Measurements from ENCODE around the gene EML4. TPM values are rescaled to one million over a fixed set of nuclear protein-coding genes. Genes with fewer than 3 reads are reported as not detected.

The EML4 gene
- total RNA-seq, 1 donor from 2014 or later: 7.9 TPM

DNA sequence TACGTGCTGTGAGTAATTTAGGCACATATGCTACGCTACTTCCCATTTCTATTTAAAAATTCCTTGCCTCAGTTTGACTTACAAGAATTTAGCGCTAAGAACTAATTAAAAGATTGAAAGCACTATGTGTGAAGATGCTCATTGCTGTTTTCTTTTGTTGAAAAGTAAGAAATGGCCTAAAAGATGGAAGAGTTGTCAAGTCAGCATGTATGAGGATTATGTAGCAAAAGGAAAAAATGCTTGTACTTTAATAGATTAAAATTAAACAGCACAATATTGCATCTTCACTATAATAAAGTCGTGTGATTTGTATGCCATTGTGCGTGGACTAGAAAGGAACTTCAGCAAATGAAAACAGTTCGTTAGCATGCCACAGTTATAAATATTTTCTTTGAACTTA, 114.9 kb downstream of the EML4 start:
- intact Hi-C loops (cut with DNase I): no loop called here
- DNase-seq (ENCODE audit: low spot score): no peak

DNA sequence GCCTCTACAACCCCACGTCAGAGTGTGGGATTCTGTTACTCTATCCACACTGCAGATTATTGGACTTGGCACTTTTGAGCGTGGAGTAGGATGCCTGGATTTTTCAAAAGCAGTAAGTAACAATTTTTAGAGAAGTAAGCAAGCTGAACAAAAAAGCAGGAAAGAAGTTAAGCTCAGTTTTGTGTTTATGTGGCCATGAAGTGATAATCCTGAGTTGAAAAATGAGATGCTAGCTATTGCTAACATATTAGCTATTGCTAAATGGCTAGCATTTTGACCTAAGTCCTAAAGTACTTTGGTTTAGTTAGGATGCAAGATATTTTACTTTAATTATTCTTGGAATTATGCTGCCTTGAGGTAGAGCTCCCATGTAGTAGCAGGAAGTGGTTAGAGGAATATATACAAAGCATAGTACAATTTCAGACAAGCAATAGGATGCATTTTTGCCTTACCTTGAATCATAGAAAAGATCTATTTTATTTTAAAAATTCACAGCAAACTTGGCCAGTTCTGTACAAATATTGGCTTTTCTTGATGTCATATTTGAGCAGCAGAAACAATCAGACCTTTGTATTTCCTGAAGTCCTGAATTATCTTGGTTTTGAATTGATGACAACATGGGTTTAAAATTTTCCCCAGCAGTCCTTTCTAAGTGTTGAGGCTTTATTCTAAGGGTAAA, 117.3 kb downstream of the EML4 start:
- DNase-seq (ENCODE audit: low spot score): no peak
- intact Hi-C loops (cut with DNase I): no loop called here

DNA sequence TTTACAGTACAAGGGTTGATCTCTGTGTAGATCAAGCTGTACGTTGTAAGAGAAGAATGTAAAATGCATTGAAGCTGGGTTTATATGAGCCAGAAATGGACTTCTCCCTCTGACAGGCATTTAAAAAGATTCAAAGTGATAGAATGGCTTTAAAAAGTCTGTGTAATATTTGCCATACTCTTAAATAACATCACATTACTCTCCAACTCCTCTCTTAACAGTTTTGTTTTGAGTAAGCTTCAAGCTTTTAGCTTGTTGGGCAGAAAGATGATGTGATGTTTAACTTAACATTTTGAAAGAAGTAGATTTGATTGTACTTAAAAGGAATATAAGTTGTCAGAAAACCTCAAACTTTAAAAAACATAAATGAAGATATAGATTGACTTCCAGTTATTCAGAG, 119.7 kb downstream of the EML4 start:
- DNase-seq (ENCODE audit: low spot score): no peak
- intact Hi-C loops (cut with DNase I): no loop called here

DNA sequence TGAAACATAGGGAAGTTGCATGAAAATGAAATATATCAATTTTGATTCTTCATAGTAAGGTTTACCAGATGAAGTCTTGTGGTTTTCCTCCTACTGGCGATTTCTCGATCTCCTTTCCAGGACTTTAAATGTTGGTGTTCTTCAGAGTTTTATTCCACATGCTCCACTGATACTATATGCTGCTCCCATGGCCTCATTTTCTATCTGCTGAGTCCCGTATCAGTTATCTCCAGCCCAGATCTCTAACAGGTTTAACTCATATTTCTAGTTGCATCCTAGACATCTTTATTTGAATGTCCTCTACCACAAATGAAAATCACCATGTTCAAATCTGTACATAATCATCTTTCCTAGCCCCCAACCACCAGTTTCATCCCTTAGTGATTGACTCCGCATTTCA, 120.1 kb downstream of the EML4 start:
- intact Hi-C loops (cut with DNase I): no loop called here
- no peak for DNase-seq (ENCODE audit: low spot score)

DNA sequence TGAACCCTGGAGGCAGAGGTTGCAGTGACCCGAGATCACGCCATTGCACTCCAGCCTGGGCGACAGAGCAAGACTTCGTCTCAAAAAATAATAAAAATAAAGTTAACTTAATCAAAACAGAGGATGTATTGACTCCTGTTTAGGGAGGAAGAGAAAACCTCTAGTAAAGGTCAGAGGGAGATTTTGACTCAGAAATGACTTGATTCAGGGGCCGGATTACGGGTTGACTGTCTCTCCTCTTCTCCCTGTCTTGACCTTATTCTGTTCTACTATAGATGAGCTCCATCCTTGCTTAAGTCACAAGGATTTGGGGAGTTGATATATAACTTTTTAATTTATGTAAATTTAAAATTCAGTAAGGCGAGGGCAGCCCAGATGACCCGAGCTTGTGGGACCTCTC, 120.9 kb downstream of the EML4 start:
- intact Hi-C loops (cut with DNase I): no loop called here
- DNase-seq (ENCODE audit: low spot score): no peak

DNA sequence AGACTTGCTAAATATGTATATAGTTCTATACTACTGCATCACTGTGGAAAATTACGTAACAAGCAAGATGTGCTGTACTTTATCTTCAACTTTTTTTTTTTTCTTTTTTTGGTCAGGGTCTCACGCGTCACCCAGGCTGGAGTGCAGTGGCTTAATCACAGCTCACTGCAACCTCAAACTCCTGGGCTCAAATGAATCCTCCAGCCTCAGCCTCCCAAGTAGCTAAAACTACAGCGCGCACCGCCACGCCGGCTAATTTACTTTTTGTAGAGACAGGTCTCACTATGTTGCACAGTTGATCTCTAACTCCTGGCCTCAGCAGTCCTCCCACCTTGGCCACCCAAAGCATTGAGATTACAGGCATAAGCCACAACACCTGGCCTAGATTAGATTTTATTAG, 123.9 kb downstream of the EML4 start:
- no peak for DNase-seq (ENCODE audit: low spot score)
- intact Hi-C loops (cut with DNase I): no loop called here

DNA sequence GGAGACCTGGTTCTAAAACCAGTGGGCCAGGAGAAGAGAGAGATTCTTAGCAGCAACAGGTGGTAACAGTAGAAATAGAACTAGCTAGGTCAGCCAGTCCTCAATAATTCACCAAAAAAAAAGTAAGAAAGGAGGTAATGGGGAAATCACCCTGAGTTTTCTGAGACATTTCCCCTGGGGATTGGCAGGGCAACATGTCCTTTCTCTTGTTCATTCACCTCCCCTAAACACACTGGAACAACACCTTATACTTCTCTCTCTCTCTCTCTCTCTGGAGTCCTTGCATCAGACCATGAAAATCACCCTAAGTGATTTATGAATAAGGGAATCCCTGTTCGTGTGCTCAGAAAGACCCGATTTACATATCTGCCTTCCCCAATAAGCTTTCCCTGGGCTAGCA, 127.1 kb downstream of the EML4 start:
- no peak for DNase-seq (ENCODE audit: low spot score)
- intact Hi-C loops (cut with DNase I): no loop called here

DNA sequence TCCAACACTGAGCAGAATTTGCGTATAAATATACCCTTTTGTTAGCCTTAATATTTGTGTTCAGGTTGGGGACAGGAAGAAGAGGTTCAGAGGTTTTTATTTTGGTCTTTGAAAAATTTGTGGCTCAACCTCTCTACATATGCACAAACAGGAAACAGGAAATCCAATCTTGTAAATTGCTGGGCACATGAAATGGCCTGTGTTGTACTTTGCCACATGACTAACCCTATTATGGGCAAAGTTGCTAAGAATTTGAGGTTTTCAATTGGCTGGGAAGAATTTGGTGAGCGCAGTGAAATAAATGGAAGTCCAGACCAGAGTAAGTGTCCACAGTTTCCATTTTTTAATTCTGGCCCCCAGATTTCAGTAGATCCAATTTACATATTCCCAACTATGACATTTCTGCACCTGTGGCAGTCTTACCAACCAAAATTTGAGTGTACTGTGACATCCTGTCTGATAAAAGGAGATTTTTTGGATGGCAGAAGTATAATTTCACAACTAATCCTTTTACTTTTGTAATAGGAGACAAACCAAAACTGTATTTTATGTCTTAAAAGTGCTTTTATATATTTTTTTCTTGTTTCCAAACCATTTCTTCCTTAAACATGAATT, 128.3 kb downstream of the EML4 start:
- intact Hi-C loops (cut with DNase I): no loop called here
- no peak for DNase-seq (ENCODE audit: low spot score)

DNA sequence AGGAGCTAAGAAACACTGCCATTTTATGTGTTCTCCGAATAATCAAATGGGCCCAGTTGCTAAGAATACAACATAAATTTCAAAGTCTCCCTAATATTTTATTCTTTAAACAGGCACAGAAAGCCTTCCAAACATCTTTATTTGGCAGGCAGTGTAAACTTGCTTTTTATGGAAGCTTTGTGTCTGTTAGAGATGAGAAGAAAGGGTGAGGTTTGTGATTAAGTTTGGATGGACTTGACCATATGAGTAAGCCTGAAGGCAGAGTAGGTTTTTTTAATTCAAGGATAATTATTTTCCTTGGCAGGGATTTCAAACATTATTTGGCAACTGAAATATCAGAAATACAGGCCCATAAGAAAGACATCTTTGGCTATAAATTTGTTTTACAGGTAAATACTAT, 129.0 kb downstream of the EML4 start:
- intact Hi-C loops (cut with DNase I): no loop called here
- DNase-seq (ENCODE audit: low spot score): no peak

DNA sequence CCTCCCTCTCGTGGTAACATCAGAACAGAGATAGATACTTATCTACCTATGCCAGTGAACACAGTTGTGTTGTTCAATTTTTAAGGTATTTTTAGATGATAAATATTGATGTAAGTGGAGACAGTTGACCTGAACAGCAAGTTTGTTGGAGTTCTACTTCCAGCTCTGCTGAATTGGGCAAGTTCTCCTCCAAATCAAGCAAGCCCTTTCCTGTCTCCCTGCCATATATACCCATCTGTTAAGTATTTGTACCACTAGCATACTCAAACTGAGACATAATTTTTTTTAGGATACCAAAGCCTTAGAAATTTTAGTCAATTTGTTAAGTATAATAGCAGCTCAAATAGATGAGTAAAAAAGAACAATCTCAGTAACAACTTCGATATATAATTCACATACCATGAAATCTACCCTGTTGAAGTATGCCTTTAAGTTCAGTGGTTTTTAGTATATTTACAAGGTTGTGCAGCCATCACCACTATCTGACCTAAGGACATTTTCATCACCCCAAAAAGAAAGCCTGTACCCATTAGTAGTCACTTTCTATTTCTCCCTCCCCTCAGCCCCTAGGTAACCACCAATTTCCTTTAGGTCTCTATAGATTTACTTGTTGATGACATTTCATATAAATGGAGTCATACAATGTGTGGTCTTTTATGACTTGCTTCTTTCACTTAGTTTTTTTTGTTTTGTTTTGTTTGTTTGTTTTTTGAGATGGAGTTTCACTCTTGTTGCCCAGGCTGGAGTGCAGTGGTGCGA, 130.0 kb downstream of the EML4 start:
- intact Hi-C loops (cut with DNase I): no loop called here
- DNase-seq (ENCODE audit: low spot score): no peak

DNA sequence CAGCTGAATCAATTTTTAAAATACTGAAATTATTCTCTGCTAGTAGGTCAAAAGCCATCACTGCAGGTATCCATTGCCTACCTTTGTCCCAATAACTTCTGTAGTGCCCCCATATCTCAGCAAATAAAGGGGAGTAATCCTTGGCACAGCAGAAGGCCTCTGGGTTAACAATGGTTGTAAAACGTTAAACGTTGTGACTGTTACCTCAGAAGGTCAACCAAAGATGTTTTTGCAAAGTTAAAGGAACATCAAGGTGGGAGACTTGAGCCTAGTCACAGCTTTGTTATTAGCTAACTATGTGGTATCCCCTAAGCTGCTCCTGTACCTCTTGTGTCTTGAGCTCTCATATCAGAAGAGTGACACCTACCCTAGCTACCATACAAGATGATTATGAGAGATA, 131.4 kb downstream of the EML4 start:
- intact Hi-C loops (cut with DNase I): no loop called here
- no peak for DNase-seq (ENCODE audit: low spot score)

DNA sequence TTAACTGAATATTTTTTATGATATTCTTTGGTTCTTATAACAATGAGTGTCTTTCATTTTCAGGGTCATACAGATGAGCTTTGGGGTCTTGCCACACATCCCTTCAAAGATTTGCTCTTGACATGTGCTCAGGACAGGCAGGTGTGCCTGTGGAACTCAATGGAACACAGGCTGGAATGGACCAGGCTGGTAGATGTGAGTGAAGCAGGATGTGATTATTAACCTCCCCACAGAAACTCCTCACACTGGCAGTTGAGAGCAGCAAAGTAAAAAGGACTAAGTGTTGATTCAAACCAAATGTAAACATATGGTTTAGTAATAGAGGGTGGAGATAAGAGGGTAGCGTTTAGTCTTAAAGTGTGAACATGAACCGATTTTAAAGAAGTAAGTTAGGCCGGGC, 134.1 kb downstream of the EML4 start:
- intact Hi-C loops (cut with DNase I): no loop called here
- no peak for DNase-seq (ENCODE audit: low spot score)

DNA sequence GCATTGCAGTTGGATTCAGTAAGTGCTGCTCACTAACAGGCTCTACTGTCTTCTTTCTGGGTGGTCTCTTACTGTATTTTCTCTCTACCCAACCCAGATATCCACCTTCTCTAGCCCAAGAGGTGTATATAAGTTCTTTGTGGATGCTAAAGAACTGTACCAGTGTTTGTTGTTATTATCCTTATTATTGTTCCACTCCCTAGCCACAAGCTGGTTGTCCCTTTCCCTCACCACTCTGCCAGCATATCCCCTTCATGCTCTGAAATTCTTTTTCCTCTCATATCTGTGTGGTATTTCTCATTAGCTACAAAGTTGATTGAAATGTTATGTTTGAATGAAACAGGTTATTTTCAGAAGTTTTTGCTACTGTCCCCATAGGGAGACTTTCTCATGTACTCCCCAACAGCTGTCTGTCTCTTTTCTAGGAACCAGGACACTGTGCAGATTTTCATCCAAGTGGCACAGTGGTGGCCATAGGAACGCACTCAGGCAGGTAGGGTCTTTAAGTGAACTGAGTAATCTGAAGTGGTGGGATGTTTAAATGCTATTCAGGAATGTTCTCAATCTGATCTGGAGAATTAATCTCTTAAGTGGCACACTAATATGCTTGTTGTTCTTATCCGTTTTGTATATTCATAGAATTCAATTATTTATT, 135.0 kb downstream of the EML4 start:
- intact Hi-C loops (cut with DNase I): no loop called here
- DNase-seq (ENCODE audit: low spot score): no peak

DNA sequence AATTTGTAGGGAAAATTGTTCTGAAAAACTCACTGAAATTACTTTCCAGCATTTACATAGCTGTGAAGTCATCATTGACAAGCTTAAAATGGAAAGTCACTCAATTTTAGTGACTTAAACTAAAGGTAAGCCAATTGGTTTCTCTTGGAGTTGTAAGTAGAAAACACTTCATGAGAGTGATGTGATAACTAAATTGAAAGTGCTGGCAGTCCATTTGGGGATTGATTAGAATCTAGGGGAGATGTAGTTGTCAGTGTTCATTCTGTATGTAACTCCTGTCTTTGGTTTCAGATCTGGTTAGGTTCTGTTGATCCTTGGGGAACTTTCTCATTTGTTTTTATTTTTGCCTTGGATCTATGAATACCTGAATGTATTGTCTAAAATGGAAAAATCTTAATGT, 138.0 kb downstream of the EML4 start:
- no peak for DNase-seq (ENCODE audit: low spot score)
- intact Hi-C loops (cut with DNase I): no loop called here

DNA sequence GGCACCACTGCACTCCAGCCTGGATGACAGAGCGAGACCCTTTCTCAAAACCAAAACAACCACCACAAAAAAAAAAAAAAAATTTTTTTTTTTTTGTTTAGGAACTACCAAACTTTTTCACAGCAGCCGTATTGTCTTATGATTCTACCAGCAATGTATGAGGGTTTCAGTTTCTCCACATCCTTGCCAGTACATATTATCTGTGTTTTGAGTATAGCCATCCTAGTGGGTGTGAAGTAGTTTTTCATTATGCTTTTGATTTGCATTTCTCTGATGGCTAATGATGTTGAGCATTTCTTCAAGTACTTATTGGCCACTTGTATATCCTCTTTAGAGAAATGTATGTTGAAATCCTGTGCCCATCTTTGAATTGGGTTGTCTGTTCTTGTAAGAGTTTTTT, 140.2 kb downstream of the EML4 start:
- no peak for DNase-seq (ENCODE audit: low spot score)
- intact Hi-C loops (cut with DNase I): no loop called here

DNA sequence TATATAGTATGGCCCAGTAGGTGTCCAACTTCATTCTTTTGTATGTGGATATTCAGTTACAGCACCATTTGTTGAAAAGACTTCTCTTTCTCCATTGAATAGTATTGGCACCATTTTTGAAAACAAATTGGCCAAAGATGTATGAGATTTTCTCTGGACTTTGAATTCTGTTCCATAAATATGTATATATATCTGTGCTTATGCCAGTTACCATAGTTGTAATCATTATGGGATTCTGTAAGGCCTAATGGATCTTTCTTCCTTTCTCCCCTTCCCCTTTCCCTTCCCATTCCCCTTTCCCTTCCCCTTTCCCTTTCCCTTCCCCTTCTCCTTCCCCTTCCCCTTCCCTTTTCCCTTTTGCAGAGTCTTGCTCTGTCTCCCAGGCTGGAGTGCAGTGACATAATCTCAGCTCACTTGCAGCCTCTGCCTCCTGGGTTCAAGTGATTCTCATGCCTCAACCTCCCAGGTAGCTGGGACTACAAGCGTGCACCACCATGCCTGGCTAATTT, 140.9 kb downstream of the EML4 start:
- intact Hi-C loops (cut with DNase I): no loop called here
- DNase-seq (ENCODE audit: low spot score): no peak

DNA sequence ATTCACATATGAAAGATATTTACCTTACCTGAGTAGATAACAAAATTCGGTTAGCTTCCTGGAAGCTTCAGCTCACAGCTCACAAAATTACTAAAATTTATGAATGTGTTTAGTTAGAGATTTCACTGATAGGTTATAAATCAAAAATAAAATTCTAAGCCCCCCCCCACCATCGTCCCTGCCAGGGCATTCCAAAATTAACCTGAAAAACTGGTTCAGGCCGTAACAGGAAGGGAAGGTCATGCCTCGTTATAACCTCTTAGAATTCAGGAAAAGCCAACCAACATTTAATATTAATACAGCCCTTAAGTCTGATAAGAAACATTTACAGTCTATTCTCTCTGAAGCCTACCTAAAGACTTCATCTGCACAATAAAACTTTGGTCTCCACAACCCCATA, 143.0 kb downstream of the EML4 start:
- no peak for DNase-seq (ENCODE audit: low spot score)
- intact Hi-C loops (cut with DNase I): no loop called here

DNA sequence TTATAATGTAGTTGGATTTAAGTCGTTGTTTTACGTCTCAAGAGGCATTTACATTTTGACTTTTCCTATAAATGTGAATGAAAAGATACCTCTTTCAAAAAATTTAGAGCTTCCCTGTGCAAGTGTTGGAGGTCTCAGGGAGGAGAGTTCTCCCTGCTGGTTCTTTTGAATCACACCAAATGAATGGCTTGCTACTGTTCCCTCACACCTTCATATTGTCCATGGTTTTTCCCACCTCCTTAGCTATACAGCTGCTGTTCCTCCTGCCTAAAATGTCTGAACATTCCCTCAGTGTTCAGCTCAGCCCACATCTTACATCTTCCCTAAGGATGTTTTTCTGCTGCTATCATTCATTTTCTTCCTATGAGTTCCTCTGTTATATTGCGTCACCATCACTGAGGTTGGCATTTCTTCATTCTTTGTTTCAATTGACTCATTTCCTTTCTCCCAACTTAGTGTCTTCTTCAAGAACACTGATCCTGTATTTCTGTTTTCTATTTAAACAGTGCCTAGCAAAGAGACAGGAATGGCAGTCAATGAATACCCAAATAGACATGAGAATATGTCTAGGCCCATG, 145.8 kb downstream of the EML4 start:
- intact Hi-C loops (cut with DNase I): no loop called here
- no peak for DNase-seq (ENCODE audit: low spot score)

DNA sequence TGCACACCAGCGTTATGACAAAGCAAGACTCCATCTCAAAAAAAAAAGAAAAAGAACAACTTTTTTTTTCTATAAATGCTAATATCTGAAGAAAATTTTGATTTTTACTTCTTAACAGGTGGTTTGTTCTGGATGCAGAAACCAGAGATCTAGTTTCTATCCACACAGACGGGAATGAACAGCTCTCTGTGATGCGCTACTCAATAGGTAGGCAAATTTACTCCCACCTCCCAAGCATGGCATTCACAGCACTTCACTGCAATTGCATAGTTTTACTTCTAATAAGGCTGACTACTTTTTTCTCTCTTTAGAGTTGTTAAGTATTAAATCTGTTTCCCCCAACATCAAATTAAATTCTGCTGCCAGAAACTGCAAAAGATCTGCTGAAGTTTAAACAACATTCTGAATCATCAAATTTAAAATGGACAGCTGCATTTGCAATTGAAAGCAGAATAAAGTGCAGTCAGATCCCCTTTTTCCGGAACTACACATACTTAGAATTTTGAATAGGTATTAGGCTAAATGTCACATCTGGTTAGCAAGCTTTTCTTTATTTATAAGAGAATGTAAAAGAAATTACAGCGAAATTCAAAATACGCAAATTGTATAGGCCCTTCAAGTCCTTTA, 146.8 kb downstream of the EML4 start:
- DNase-seq (ENCODE audit: low spot score): no peak
- intact Hi-C loops (cut with DNase I): no loop called here

DNA sequence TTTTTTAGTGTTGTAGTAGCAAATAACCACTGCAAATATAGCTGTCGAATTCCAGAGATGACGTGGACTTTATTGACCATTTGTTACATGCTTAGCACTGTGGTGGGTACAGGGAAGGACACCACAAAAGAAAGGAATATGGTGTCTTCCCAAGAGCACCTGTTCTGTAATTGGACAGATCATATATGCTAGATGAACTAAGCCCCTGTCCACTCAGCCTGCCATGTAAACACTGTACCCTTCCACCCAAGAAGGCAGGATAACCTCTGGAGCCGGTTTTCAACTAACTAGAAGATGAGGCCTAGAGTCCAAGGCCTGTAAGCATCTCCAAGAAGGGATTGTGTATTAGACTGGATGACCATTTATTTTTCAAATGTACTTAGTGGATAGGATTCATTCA, 147.8 kb downstream of the EML4 start:
- no peak for DNase-seq (ENCODE audit: low spot score)
- intact Hi-C loops (cut with DNase I): no loop called here
